Measurements from ENCODE around the gene COL20A1.

Gene COL20A1

GRCh38 chr20:63347081-63347741, 54.2 kb downstream of the COL20A1 start:
- DNase-seq (ENCODE audit: extremely low read depth, low read depth), result no peak
- H3K4me3 ChIP-seq (replicated peaks; ENCODE audit: low read depth, low read length), result no peak overlapping the region
- TF ChIP-seq CTCF (IDR thresholded peaks at IDR 0.05; ENCODE audit: low read depth, low read length, missing control alignments), result no peak

- no peak for TF ChIP-seq CTCF (IDR thresholded peaks at IDR 0.05; ENCODE audit: low read depth, low read length, missing control alignments)
- DNase-seq (ENCODE audit: extremely low read depth, low read depth), result no peak
- H3K4me3 ChIP-seq (replicated peaks; ENCODE audit: low read depth, low read length), result no peak overlapping the region
Observed at GRCh38 chr20:63347950-63348827, 55.2 kb downstream of the COL20A1 start.

- DNase-seq (ENCODE audit: extremely low read depth, low read depth), result no peak
- H3K4me3 ChIP-seq (replicated peaks; ENCODE audit: low read depth, low read length), result no peak overlapping the region
- no peak for TF ChIP-seq CTCF (IDR thresholded peaks at IDR 0.05; ENCODE audit: low read depth, low read length, missing control alignments)
Observed at GRCh38 chr20:63348828-63349515, 56.0 kb downstream of the COL20A1 start.

DNA sequence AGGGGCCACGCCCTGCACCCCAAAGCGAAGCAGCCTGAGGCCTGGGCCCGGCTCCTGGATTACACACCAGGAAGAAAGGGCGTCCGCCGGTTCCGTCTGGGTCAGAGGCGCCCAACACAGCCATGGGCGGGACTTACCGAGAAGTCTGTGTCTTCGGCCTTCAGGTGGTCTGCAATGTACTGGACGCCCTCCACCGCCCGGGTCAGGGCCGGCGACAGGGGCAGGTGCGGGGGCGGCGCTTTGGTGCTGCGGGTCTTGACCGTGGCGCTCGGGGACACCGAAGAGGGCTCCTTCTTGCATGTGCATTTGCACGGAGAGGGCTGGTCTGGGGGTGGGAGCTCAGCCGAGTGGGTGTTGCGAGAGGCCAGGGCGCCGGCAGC, 56.5 kb downstream of the COL20A1 start:
- no peak for DNase-seq (ENCODE audit: extremely low read depth, low read depth)
- TF ChIP-seq CTCF (IDR thresholded peaks at IDR 0.05; ENCODE audit: low read depth, low read length, missing control alignments), result no peak
- H3K4me3 ChIP-seq (replicated peaks; ENCODE audit: low read depth, low read length), result no peak overlapping the region

DNA sequence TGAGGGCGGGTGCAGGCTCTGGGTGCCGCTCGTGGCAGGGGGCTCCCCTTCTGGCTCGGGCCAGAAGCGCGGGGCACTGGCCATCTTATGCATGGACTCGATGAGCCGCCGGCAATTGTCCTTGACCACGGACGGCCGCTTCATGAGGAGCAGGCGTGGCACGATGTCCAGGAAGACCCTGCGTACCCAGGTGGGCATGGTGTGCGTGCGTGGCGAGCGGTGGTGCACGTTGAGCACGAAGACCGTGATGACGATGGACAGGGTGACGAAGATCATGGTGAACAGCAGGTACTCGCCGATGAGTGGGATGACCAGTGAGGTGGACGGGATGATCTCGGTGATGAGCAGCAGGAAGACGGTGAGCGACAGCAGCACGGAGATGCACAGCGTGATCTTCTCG, 57.2 kb downstream of the COL20A1 start:
- H3K4me3 ChIP-seq (replicated peaks; ENCODE audit: low read depth, low read length), result no peak overlapping the region
- TF ChIP-seq CTCF (IDR thresholded peaks at IDR 0.05; ENCODE audit: low read depth, low read length, missing control alignments), result no peak
- no peak for DNase-seq (ENCODE audit: extremely low read depth, low read depth)

DNA sequence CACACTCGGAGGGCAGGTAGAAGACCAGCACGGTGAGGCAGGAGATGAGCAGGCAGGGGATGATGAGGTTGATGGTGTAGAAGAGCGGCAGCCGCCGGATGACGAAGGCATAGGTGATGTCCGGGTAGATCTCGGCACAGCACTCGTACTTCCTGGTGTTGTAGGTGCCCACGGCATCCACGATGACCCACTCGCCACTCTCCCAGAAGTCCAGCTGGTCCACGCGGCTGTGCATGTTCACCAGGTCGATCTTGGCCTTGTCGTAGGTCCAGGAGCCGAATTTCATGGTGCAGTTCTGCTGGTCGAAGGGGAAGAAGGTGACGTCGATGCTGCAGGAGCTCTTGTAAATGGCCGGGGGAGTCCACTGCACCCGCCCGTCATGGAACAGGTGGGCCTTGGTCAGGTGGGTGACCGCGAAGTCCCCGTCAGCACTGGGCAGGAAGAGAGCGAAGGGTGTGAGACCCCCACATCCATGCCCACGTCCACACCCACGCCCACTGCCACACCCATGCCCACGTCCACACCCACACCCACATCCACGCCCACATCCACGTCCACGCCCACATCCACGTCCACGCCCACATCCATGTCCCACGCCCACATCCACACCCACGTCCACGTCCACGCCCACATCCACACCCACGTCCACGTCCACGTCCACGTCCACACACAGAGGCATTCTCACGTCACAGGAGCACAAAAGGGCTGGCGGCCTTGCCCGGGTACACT, 57.8 kb downstream of the COL20A1 start:
- no peak overlapping the region for H3K4me3 ChIP-seq (replicated peaks; ENCODE audit: low read depth, low read length)
- DNase-seq (ENCODE audit: extremely low read depth, low read depth), result no peak
- TF ChIP-seq CTCF (IDR thresholded peaks at IDR 0.05; ENCODE audit: low read depth, low read length, missing control alignments), result no peak

All from HFF-Myc (cell line).